HepG2 (cell line): Measurements from ENCODE around the gene LILRB3. TPM values are rescaled to one million over a fixed set of nuclear protein-coding genes. Genes with fewer than 3 reads are reported as not detected.

Experiments
- ATAC-seq: fragments of 200-7000 bp; cut with Tn5 transposase; 3 replicates; pipeline ENCODE4 v1.9.1; 2020; ENCODE audit warnings: mild to moderate bottlenecking, moderate library complexity
- BruUV-seq: library from RNA; stranded (reverse); fragments of 400-500 nt; replicated peaks from 2 replicates; lab custom pipeline; 2021; lab: Mats Ljungman, UMichigan
- CTCF ChIA-PET: fragments of 300-600 bp; formaldehyde crosslinking; extraction: SDS; loops from one replicate; lab custom pipeline; 2021; ENCODE audit warnings: low total read pairs, inconsistent platforms, low intra/inter-chr PET ratio; lab: Yijun Ruan, JAX
- POLR2A ChIA-PET: fragments of 350-600 bp; sonication (Branson Sonifier 250); formaldehyde crosslinking; loops from one replicate; lab custom pipeline; 2020; ENCODE audit warnings: antibody characterized with exemption, inconsistent platforms; lab: Yijun Ruan, JAX
- DNase-seq: peaks from one replicate; pipeline ENCODE4 v3.0.0-alpha.2; 2015; ENCODE audit warnings: low spot score
- FAIRE-seq: peaks from 3 replicates; lab custom pipeline; 2011; peaks lifted over from hg19 to GRCh38; lab: Jason Lieb, UNC
- H2AFZ ChIP-seq: one replicate; pipeline ENCODE4 v1.6.1; 2011; ENCODE audit warnings: low read length, inconsistent platforms
- H3K27ac ChIP-seq: fragments of 300-600 bp; 3 replicates; pipeline ENCODE4 v1.8.0; 2011; ENCODE audit warnings: mixed run types, mild to moderate bottlenecking, mixed read lengths, low read length, inconsistent platforms; ENCODE audit not compliant: insufficient read depth; ENCODE audit errors: extremely low read length
- H3K27me3 ChIP-seq, 2 experiments: fragments of 200-600 bp in 1 of 2; 2 replicates in 1 of 2; 3 replicates in 1 of 2; pipeline versions ENCODE4 v1.6.0 to v1.8.0; 2011; ENCODE audit warnings: low read length in 2 of 2, mild to moderate bottlenecking in 2 of 2, moderate library complexity in 2 of 2, inconsistent platforms in 1 of 2; ENCODE audit not compliant: insufficient read depth in 2 of 2, control insufficient read depth in 1 of 2
- H3K36me3 ChIP-seq, 2 experiments: fragments of 200-600 bp in 1 of 2; replicated peaks in 1 of 2; 2 replicates in 1 of 2; 3 replicates in 1 of 2; pipeline versions ENCODE4 v1.5.1 to v1.8.0; 2011; ENCODE audit warnings: low read length in 2 of 2, inconsistent platforms in 1 of 2; ENCODE audit not compliant: insufficient read depth in 2 of 2, control insufficient read depth in 1 of 2
- H3K4me1 ChIP-seq: 2 replicates; pipeline ENCODE4 v1.5.1; 2012; ENCODE audit warnings: low read length, inconsistent platforms; ENCODE audit not compliant: insufficient read depth
- H3K4me2 ChIP-seq: 2 replicates; pipeline ENCODE4 v1.6.0; 2011; ENCODE audit warnings: low read depth, low read length, inconsistent platforms
- H3K4me3 ChIP-seq, 3 experiments: fragments of 200-600 bp in 1 of 3; sonication (generic), shearing (Covaris generic) in 1 of 3; replicated peaks in 1 of 3; 2 replicates each; pipeline ENCODE4 v1.5.1; 2011 to 2016; ENCODE audit warnings: low read length in 3 of 3, inconsistent platforms in 2 of 3, low read depth in 2 of 3, mild to moderate bottlenecking in 2 of 3, control low read depth in 1 of 3, mixed read lengths in 1 of 3; ENCODE audit not compliant: insufficient read depth in 1 of 3
- H3K79me2 ChIP-seq: one replicate; pipeline ENCODE4 v1.6.1; 2011; ENCODE audit warnings: low read length, inconsistent platforms; ENCODE audit not compliant: insufficient read depth
- H3K9ac ChIP-seq: 2 replicates; pipeline ENCODE4 v1.6.0; 2011; ENCODE audit warnings: mild to moderate bottlenecking, low read depth, low read length, inconsistent platforms; ENCODE audit not compliant: insufficient read depth
- H3K9me3 ChIP-seq: 2 replicates; pipeline ENCODE4 v1.5.1; 2012; ENCODE audit warnings: mild to moderate bottlenecking, low read length
- H4K20me1 ChIP-seq: 2 replicates; pipeline ENCODE4 v1.6.0; 2011; ENCODE audit warnings: inconsistent platforms, mild to moderate bottlenecking, low read length, moderate library complexity; ENCODE audit not compliant: insufficient read depth
- AGO1 ChIP-seq: fragments of 200-400 bp; formaldehyde crosslinking; IDR thresholded peaks from 2 replicates; pipeline ENCODE4 v1.6.1; 2017; ENCODE audit warnings: mild to moderate bottlenecking, low read depth, low read length, moderate library complexity; ENCODE audit not compliant: poor library complexity, severe bottlenecking
- AGO2 ChIP-seq: fragments of 200-400 bp; formaldehyde crosslinking; optimal IDR thresholded peaks from 2 replicates; pipeline ENCODE3; 2017; ENCODE audit warnings: mild to moderate bottlenecking, low read depth, low read length, moderate library complexity
- AKAP8 ChIP-seq: sonication (generic); formaldehyde crosslinking; IDR thresholded peaks from 2 replicates; pipeline ENCODE4 v1.5.1; 2020; ENCODE audit warnings: mild to moderate bottlenecking, missing genetic modification reagents
- CCDC6 ChIP-seq: sonication (generic); formaldehyde crosslinking; IDR thresholded peaks from 2 replicates; pipeline ENCODE4 v1.8.1; 2022; ENCODE audit warnings: mild to moderate bottlenecking, missing genetic modification reagents, moderate library complexity
- HIVEP1 ChIP-seq: sonication (generic); formaldehyde crosslinking; IDR thresholded peaks from 2 replicates; pipeline ENCODE4 v1.4.0; 2020; ENCODE audit warnings: mild to moderate bottlenecking, missing genetic modification reagents
- IKZF5 ChIP-seq: IDR thresholded peaks from 2 replicates; pipeline ENCODE4 v1.6.1; 2018; ENCODE audit warnings: missing genetic modification reagents, mild to moderate bottlenecking, missing compliant biosample characterization
- KDM2A ChIP-seq: sonication (generic); formaldehyde crosslinking; IDR thresholded peaks from 2 replicates; pipeline ENCODE4 v1.4.0; 2020; ENCODE audit warnings: low read depth, missing genetic modification reagents, borderline replicate concordance
- POLR2A ChIP-seq, 2 experiments: IDR thresholded peaks; 2 replicates each; pipeline ENCODE4 v1.6.1; 2011; ENCODE audit warnings: low read depth in 2 of 2, low read length in 2 of 2, mild to moderate bottlenecking in 1 of 2, moderate library complexity in 1 of 2; ENCODE audit not compliant: insufficient read depth in 1 of 2
- POLR2G ChIP-seq: fragments of 200-400 bp; formaldehyde crosslinking; IDR thresholded peaks from 2 replicates; pipeline ENCODE4 v1.6.1; 2018; ENCODE audit warnings: mild to moderate bottlenecking, low read depth, low read length, moderate library complexity
- ZNF513 ChIP-seq: sonication (generic); formaldehyde crosslinking; conservative IDR thresholded peaks from 2 replicates; pipeline ENCODE4 v1.5.0; 2020; ENCODE audit warnings: missing genetic modification reagents
- ZNF740 ChIP-seq: sonication (generic); formaldehyde crosslinking; IDR thresholded peaks from 2 replicates; pipeline ENCODE4 v1.4.0; 2020; ENCODE audit warnings: missing genetic modification reagents
- ZNF75D ChIP-seq: sonication (generic); formaldehyde crosslinking; IDR thresholded peaks from 2 replicates; pipeline ENCODE4 v1.8.1; 2023; ENCODE audit warnings: missing genetic modification reagents, mild to moderate bottlenecking, borderline replicate concordance
- WGBS: methylation state at CpG from one replicate; pipeline ENCODE4 v1.1.6; 2017; ENCODE audit warnings: low lambda C conversion rate; 5-methylcytosine and 5-hydroxymethylcytosine counted together
- in situ Hi-C: cut with HindIII; loops from 2 replicates; pipeline ENCODE4 v1.10.0; 2017; ENCODE audit warnings: low pct_unique_long_range_greater_than_20kb; ENCODE audit not compliant: extremely low pct_ligation_motif_present
- intact Hi-C: fragments of 100-400 bp; cut with micrococcal nuclease; formaldehyde crosslinking; loops from one replicate; pipeline ENCODE4 v1.10.0; 2022; ENCODE audit not compliant: unreplicated experiment
- polyA plus RNA-seq, 8 experiments: library from polyadenylated mRNA; depleted of rRNA in 3 of 8; stranded (reverse) in 7 of 8; unstranded in 1 of 8; fragments of >200 nt; fragmentation: Illumina TruSeq in 4 of 8; extraction: Trizol in 4 of 8; gene quantifications; 2 replicates each; pipeline versions ENCODE4 v1.2.1 to v1.2.3, GENCODE V29; 2011 to 2016; ENCODE audit warnings: low read depth in 4 of 8, missing spikeins in 1 of 8, mixed read lengths in 1 of 8; ENCODE audit not compliant: insufficient read depth in 1 of 8
- total RNA-seq, 5 experiments: library from RNA; depleted of rRNA; stranded (reverse); fragments of >200 nt; fragmentation: Illumina TruSeq; extraction: Trizol; gene quantifications; 2 replicates each; pipeline ENCODE4 v1.2.3, GENCODE V29; 2016; ENCODE audit warnings: low read depth in 1 of 5

The LILRB3 gene
- total and polyA plus RNA-seq, 2 of the 13 experiments (the other 11 are each of a cell fraction or from before 2014, with no cell fraction given), result 0.22 TPM; not detected in 1

GRCh38 chr19:54173359-54173699 lies 49.5 kb downstream of the LILRB3 start:
- Histone ChIP-seq H3K9ac (no peak overlapping the region), H3K4me2 (no peak overlapping the region), H3K79me2 (no peaks in the 10 kb centered on the region), H4K20me1 (no peaks in the 10 kb centered on the region), H3K36me3 (peaks cover 0 to 4% of the 10 kb centered on the region in 2 experiments; a peak in 2 of 5 replicates), H3K4me1 (peaks cover 8% of the 10 kb centered on the region; the same call in 1 of the 2 replicates), H2AFZ (no peak overlapping the region), H3K4me3 (no peak overlapping the region; a peak in 1 of 6 replicates), H3K27ac (no peak overlapping the region), H3K27me3 (no peaks in the 10 kb centered on the region), H3K9me3 (no peaks in the 10 kb centered on the region)
- no peak; the same call in 2 of the 3 replicates for ATAC-seq
- TF ChIP-seq AKAP8 (peak; percentile 68; the same call in 1 of the 2 replicates), ZNF513 (CRISPR knock-in tag) (no peak), ZNF75D (CRISPR knock-in tag) (0 out of 2 replicates have a peak, but pooled peaks have one; percentile 39), CCDC6 (CRISPR knock-in tag) (no peak), KDM2A (CRISPR knock-in tag) (peak; percentile 57), IKZF5 (CRISPR knock-in tag) (0 out of 2 replicates have a peak, but pooled peaks have one; percentile 1), POLR2G (peak; percentile 60), AGO2 (peak; percentile 3), AGO1 (peak; percentile 29), ZNF740 (CRISPR knock-in tag) (no peak), HIVEP1 (CRISPR knock-in tag) (peak; percentile 3; the same call in 1 of the 2 replicates), POLR2A (IDR thresholded peaks at IDR 0.05; ENCODE audit: insufficient read depth in 1 of 2, low read depth in 2 of 2, low read length in 2 of 2) (peak in 1 of 2 experiments; percentile 23; a peak in 1 of 4 replicates)
- WGBS, result 51% methylated on average over 11 of the region's 15 CpGs
- in situ Hi-C loops, result no loop called here
- POLR2A ChIA-PET, result interaction anchor here (1.7 to 1.8 kb wide), 2 partner anchors 15 to 16 kb away, joined by 3 to 11 read pairs; partner anchors contain the start of gene MBOAT7
- DNase-seq, result no peak
- intact Hi-C loops, result no loop called here
- CTCF ChIA-PET, result no interaction called here
- no TSS peak for BruUV-seq
- no peak for FAIRE-seq
